Measurements from ENCODE around the gene CPNE7. TPM values are rescaled to one million over a fixed set of nuclear protein-coding genes. Genes with fewer than 3 reads are reported as not detected.

Gene CPNE7
- total and polyA plus RNA-seq, 2 of the 8 experiments (the other 6 are each of a cell fraction or from before 2014, with no cell fraction given) = 10.0 to 23.7 TPM

DNA sequence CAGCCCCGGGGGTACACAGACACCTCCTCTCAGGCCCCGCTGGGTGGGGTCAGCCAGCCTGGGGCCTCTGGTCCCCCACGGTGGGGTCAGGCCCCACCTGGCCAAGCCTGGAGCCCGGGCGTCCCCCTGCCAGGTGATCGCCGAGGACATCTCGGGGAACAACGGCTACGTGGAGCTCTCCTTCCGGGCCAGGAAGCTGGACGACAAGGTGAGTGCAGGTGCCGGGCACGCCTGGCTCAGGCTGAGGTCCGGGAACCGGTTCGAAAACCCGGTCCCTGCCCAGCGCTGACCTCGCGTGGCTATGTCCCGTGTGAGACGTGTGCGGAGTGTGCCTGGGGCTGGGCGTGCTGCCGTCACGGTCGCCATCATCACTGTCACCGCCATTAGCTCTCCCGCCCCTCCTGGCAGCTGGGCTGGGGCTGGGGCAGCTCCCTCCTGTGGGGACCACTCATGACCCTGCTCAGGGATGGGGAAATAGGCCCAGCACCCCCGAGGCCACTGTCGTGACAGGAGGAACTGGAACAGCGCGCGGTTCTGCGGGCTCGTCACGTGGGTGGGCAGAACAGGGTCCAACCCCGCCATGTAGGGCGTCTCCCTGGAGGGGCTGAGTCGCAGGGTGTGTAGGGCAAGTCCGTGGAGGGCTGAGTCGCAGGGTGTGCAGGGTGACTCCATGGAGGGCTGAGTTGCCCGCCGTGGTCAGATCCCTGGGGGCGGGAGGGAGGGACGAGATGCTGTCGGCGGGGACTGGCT, 8.5 kb downstream of the CPNE7 start (continued):
- TF ChIP-seq NRF1 (IDR thresholded peaks at IDR 0.05; ENCODE audit: low read depth, low read length) = no peak
- no peak for TF ChIP-seq SAP30 (IDR thresholded peaks at IDR 0.05; ENCODE audit: insufficient read depth, insufficient replicate concordance, low read length)
- no peak for TF ChIP-seq RXRA (IDR thresholded peaks at IDR 0.05; ENCODE audit: insufficient read depth, low read depth, low read length)

Measured in H1 (cell line).